Caco-2 (cell line): Measurements from ENCODE around the gene CA12. TPM values are rescaled to one million over a fixed set of nuclear protein-coding genes. Genes with fewer than 3 reads are reported as not detected.

Experiments
- BruUV-seq: library from RNA; stranded (reverse); fragments of 400-500 nt; replicated peaks from 2 replicates; lab custom pipeline; 2021; lab: Mats Ljungman, UMichigan
- CTCF ChIA-PET: fragments of 300-600 bp; sonication (Branson Sonifier 250); formaldehyde crosslinking; loops from one replicate; lab custom pipeline; 2022; ENCODE audit warnings: antibody characterized with exemption; lab: Charles Lee
- POLR2A ChIA-PET: fragments of 300-600 bp; sonication (Branson Sonifier 250); formaldehyde crosslinking; loops from one replicate; lab custom pipeline; 2022; ENCODE audit warnings: antibody characterized with exemption; lab: Charles Lee
- DNase-seq, 2 experiments: peaks; one replicate each; pipeline versions ENCODE4 v3.0.0 to v3.0.0-alpha.2; 2020 to 2022
- H3K27me3 ChIP-seq: replicated peaks from 2 replicates; pipeline ENCODE4 v1.6.0; 2011; ENCODE audit warnings: low read length; ENCODE audit not compliant: control insufficient read depth, insufficient read depth
- H3K36me3 ChIP-seq: 2 replicates; pipeline ENCODE4 v1.5.1; 2011; ENCODE audit warnings: low read length; ENCODE audit not compliant: control insufficient read depth, insufficient read depth
- H3K4me1 ChIP-seq: fragments of 250-450 bp; sonication (Bioruptor Pico); 2 replicates; pipeline ENCODE4 v1.5.1; 2020; ENCODE audit warnings: mild to moderate bottlenecking
- H3K4me3 ChIP-seq: 2 replicates; pipeline ENCODE4 v1.5.1; 2011; ENCODE audit warnings: low read depth, mild to moderate bottlenecking, control low read depth, low read length
- H3K9me3 ChIP-seq: fragments of 250-450 bp; sonication (Bioruptor Pico); 2 replicates; pipeline ENCODE4 v1.5.1; 2020; ENCODE audit warnings: mild to moderate bottlenecking, moderate library complexity
- H3K27ac Mint-ChIP-seq: one replicate; pipeline ENCODE4 v1.8.0; 2022; ENCODE audit warnings: mixed read lengths; ENCODE audit not compliant: unreplicated experiment
- H3K27me3 Mint-ChIP-seq: one replicate; pipeline ENCODE4 v1.8.0; 2022; ENCODE audit warnings: mixed read lengths; ENCODE audit not compliant: insufficient read depth, unreplicated experiment
- H3K36me3 Mint-ChIP-seq: one replicate; pipeline ENCODE4 v1.8.0; 2022; ENCODE audit warnings: mild to moderate bottlenecking, mixed read lengths; ENCODE audit not compliant: insufficient read depth, unreplicated experiment
- H3K4me1 Mint-ChIP-seq: one replicate; pipeline ENCODE4 v1.8.0; 2022; ENCODE audit warnings: low read depth, mixed read lengths; ENCODE audit not compliant: unreplicated experiment
- H3K4me3 Mint-ChIP-seq: one replicate; pipeline ENCODE4 v1.8.0; 2022; ENCODE audit warnings: mild to moderate bottlenecking, moderate library complexity, mixed read lengths; ENCODE audit not compliant: unreplicated experiment
- H3K9me3 Mint-ChIP-seq: one replicate; pipeline ENCODE4 v1.8.0; 2022; ENCODE audit warnings: mixed read lengths; ENCODE audit not compliant: unreplicated experiment
- intact Hi-C: fragments of 100-400 bp; cut with micrococcal nuclease; formaldehyde crosslinking; loops from one replicate; pipeline ENCODE4 v1.10.0; 2022; ENCODE audit not compliant: unreplicated experiment
- total RNA-seq: library from RNA; stranded (reverse); gene quantifications from 2 replicates; pipeline ENCODE4 v1.2.3, GENCODE V29; 2022
- TF ChIP-seq, protein P1 (sequence below), 2 experiments: fragments of 200-600 bp in 1 of 2; IDR thresholded peaks; 1 replicate in 1 of 2; 2 replicates in 1 of 2; pipeline versions ENCODE4 v1.5.1 to v1.8.0; 2011 to 2022; ENCODE audit warnings: antibody characterized with exemption in 1 of 2, control low read depth in 1 of 2, inconsistent platforms in 1 of 2, low read depth in 1 of 2, low read length in 1 of 2, mild to moderate bottlenecking in 1 of 2, moderate library complexity in 1 of 2; ENCODE audit not compliant: insufficient read depth in 1 of 2, severe bottlenecking in 1 of 2, unreplicated experiment in 1 of 2

Gene CA12
- total RNA-seq, 1 experiment from 2014 or later = 1.0 TPM

DNA sequence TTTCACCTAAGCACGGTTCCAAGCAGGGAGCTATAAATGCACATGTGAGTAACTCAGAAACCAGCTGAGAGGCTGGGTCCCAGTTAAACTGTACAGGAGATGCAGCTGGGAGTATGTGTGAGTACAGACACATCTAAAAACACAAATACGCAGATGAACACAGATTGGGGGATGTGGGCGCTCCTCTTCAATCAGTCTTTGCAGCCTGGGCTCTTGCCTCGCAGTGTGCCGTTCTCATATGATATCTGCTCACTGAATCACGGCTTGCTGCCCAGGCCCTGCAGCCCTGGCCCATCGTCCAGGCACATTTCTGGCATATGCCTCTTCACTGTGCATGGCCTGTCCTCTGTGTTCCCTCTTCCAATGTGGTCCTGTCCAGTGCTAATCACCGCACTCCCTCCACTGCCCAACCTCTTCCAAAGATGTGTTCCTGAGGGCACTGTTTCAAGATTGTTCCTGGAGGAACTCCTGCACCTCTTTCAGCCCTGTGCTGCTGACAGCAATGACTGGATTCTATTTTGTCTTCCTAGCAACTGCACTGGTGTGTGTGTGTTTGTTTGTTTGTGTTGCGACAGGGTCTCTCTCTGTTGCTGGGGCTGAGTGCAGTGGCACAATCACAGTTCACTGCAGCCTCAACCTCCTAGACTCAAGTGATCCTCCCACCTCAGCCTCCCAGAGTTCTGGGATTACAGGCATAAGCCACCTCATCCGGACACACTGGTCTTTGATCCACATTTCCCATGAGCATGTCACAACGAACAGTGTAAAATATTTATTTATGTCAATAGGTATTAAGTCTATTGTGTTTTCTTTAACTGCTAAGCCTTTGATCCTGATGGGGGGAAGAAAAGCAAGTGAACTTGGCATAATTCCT lies 17.0 kb downstream of the CA12 start:
- H3K27me3 ChIP-seq = no peaks in the 10 kb centered on the region
- POLR2A ChIA-PET = no interaction called here
- H3K4me3 Mint-ChIP-seq = no peak overlapping the region
- no peak overlapping the region for H3K27ac Mint-ChIP-seq
- H3K9me3 ChIP-seq = no peaks in the 10 kb centered on the region
- H3K36me3 ChIP-seq = no peaks in the 10 kb centered on the region
- no peaks in the 10 kb centered on the region for H3K9me3 Mint-ChIP-seq
- H3K4me1 Mint-ChIP-seq = no peaks in the 10 kb centered on the region
- CTCF ChIA-PET = no interaction called here
- H3K27me3 Mint-ChIP-seq = no peaks in the 10 kb centered on the region
- TF ChIP-seq, protein P1, sequence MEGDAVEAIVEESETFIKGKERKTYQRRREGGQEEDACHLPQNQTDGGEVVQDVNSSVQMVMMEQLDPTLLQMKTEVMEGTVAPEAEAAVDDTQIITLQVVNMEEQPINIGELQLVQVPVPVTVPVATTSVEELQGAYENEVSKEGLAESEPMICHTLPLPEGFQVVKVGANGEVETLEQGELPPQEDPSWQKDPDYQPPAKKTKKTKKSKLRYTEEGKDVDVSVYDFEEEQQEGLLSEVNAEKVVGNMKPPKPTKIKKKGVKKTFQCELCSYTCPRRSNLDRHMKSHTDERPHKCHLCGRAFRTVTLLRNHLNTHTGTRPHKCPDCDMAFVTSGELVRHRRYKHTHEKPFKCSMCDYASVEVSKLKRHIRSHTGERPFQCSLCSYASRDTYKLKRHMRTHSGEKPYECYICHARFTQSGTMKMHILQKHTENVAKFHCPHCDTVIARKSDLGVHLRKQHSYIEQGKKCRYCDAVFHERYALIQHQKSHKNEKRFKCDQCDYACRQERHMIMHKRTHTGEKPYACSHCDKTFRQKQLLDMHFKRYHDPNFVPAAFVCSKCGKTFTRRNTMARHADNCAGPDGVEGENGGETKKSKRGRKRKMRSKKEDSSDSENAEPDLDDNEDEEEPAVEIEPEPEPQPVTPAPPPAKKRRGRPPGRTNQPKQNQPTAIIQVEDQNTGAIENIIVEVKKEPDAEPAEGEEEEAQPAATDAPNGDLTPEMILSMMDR (IDR thresholded peaks at IDR 0.05; ENCODE audit: insufficient read depth in 1 of 2, low read depth in 1 of 2, low read length in 1 of 2, severe bottlenecking in 1 of 2, unreplicated experiment in 1 of 2) = no peak
- no peaks in the 10 kb centered on the region for H3K4me1 ChIP-seq
- no peaks in the 10 kb centered on the region for H3K36me3 Mint-ChIP-seq
- intact Hi-C loops = no loop called here
- no TSS peak for BruUV-seq
- no peak for DNase-seq
- H3K4me3 ChIP-seq = no peak overlapping the region

DNA sequence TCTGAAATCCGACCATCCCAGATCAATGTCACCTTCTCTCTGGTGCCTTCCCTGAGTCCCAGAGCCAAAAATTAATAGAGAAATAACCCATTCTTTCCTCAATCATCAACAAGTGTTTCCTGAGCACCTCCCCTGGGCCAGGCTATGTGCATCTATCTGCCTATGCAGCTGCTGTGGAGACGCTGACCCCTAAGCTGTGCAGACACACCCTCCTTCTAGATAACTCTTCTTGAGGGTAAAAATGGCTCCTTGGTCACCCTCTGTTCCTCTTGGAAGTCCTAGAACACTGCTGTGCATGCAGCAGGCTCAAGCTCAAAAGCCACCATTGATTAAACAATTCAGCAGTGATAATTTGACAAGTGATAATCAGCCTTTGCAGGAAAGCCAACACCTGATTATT lies 18.4 kb downstream of the CA12 start:
- TF ChIP-seq, protein P1 (IDR thresholded peaks at IDR 0.05; ENCODE audit: insufficient read depth in 1 of 2, low read depth in 1 of 2, low read length in 1 of 2, severe bottlenecking in 1 of 2, unreplicated experiment in 1 of 2) = no peak
- Histone ChIP-seq H3K36me3 (no peaks in the 10 kb centered on the region), H3K27me3 (no peaks in the 10 kb centered on the region), H3K9me3 (no peaks in the 10 kb centered on the region), H3K4me1 (no peaks in the 10 kb centered on the region), H3K4me3 (no peak overlapping the region)
- Mint-ChIP-seq H3K27me3 (peaks cover 3% of the 10 kb centered on the region), H3K4me3 (no peak overlapping the region), H3K4me1 (no peaks in the 10 kb centered on the region), H3K27ac (no peak overlapping the region), H3K36me3 (no peaks in the 10 kb centered on the region), H3K9me3 (no peaks in the 10 kb centered on the region)
- POLR2A ChIA-PET = no interaction called here
- CTCF ChIA-PET = no interaction called here
- no peak for DNase-seq
- intact Hi-C loops = no loop called here
- BruUV-seq = no TSS peak

- H3K9me3 Mint-ChIP-seq = no peaks in the 10 kb centered on the region
- intact Hi-C loops = no loop called here
Measured at GRCh38 chr15:63362885-63363284, 18.8 kb downstream of the CA12 start.

More at GRCh38 chr15:63362885-63363284, 18.8 kb downstream of the CA12 start:
- Histone ChIP-seq H3K36me3 (no peaks in the 10 kb centered on the region), H3K4me3 (no peak overlapping the region), H3K27me3 (no peaks in the 10 kb centered on the region), H3K4me1 (no peaks in the 10 kb centered on the region), H3K9me3 (no peaks in the 10 kb centered on the region)
- TF ChIP-seq, protein P1 (IDR thresholded peaks at IDR 0.05; ENCODE audit: insufficient read depth in 1 of 2, low read depth in 1 of 2, low read length in 1 of 2, severe bottlenecking in 1 of 2, unreplicated experiment in 1 of 2) = no peak
- no peaks in the 10 kb centered on the region for H3K4me1 Mint-ChIP-seq
- no peak for DNase-seq
- H3K4me3 Mint-ChIP-seq = no peak overlapping the region
- H3K27ac Mint-ChIP-seq = no peak overlapping the region
- no TSS peak for BruUV-seq
- peaks cover 3% of the 10 kb centered on the region for H3K27me3 Mint-ChIP-seq
- ChIA-PET POLR2A (no interaction called here), CTCF (no interaction called here)
- no peaks in the 10 kb centered on the region for H3K36me3 Mint-ChIP-seq
